Memory B cell (primary cell): Measurements from ENCODE around the gene ADISSP.

ENCODE experiments used
- ATAC-seq: fragments of 150-1000 bp; cut with Tn5 transposase; 2 replicates; pipeline ENCODE4 v1.10.0; 2021; ENCODE audit warnings: low read depth, mild to moderate bottlenecking, moderate library complexity
- DNase-seq, 2 donors: peaks; one replicate each; pipeline ENCODE4 v3.0.0; 2022; ENCODE audit warnings: low spot score in 2 of 2
- H3K27ac Mint-ChIP-seq: one replicate; pipeline ENCODE4 v1.8.0; 2022; ENCODE audit warnings: mild to moderate bottlenecking, moderate library complexity, mixed read lengths
- H3K27me3 Mint-ChIP-seq: one replicate; pipeline ENCODE4 v1.8.0; 2022; ENCODE audit warnings: mixed read lengths
- H3K36me3 Mint-ChIP-seq: one replicate; pipeline ENCODE4 v1.8.0; 2022; ENCODE audit warnings: mild to moderate bottlenecking, mixed read lengths
- H3K4me1 Mint-ChIP-seq: one replicate; pipeline ENCODE4 v1.8.0; 2022; ENCODE audit warnings: mixed read lengths
- H3K4me3 Mint-ChIP-seq: one replicate; pipeline ENCODE4 v1.8.0; 2022; ENCODE audit warnings: mild to moderate bottlenecking, moderate library complexity, mixed read lengths
- H3K9me3 Mint-ChIP-seq: one replicate; pipeline ENCODE4 v1.8.0; 2022; ENCODE audit warnings: mixed read lengths

ADISSP gene

GRCh38 chr20:3738111-3739053, 29.2 kb downstream of the ADISSP start:
- Mint-ChIP-seq H3K27ac (no peak overlapping the region), H3K27me3 (peaks cover 16% of the 10 kb centered on the region), H3K36me3 (no peaks in the 10 kb centered on the region), H3K4me1 (no peaks in the 10 kb centered on the region), H3K9me3 (no peaks in the 10 kb centered on the region), H3K4me3 (no peak overlapping the region)
- ATAC-seq, result no peak
- DNase-seq, result no peak

GRCh38 chr20:3735768-3736167, 31.8 kb downstream of the ADISSP start:
- peaks cover 23% of the 10 kb centered on the region for H3K27me3 Mint-ChIP-seq
- ATAC-seq (no peak), DNase-seq (no peak)
- H3K4me3 Mint-ChIP-seq, result no peak overlapping the region
- H3K36me3 Mint-ChIP-seq, result no peaks in the 10 kb centered on the region
- H3K4me1 Mint-ChIP-seq, result peaks cover 2% of the 10 kb centered on the region
- no peaks in the 10 kb centered on the region for H3K9me3 Mint-ChIP-seq
- H3K27ac Mint-ChIP-seq, result no peak overlapping the region

GRCh38 chr20:3734111-3734843, 33.3 kb downstream of the ADISSP start:
- H3K9me3 Mint-ChIP-seq, result no peaks in the 10 kb centered on the region

GRCh38 chr20:3733119-3733995, 34.2 kb downstream of the ADISSP start:
- ATAC-seq (no peak), DNase-seq (no peak)
- Mint-ChIP-seq H3K27me3 (peaks cover 26% of the 10 kb centered on the region), H3K36me3 (no peaks in the 10 kb centered on the region), H3K4me1 (peaks cover 5% of the 10 kb centered on the region), H3K4me3 (no peak overlapping the region), H3K9me3 (no peaks in the 10 kb centered on the region), H3K27ac (no peak overlapping the region)

More at GRCh38 chr20:3734111-3734843, 33.3 kb downstream of the ADISSP start:
- H3K36me3 Mint-ChIP-seq, result no peaks in the 10 kb centered on the region
- H3K27ac Mint-ChIP-seq, result no peak overlapping the region
- peaks cover 5% of the 10 kb centered on the region for H3K4me1 Mint-ChIP-seq
- no peak for ATAC-seq
- no peak for DNase-seq
- H3K27me3 Mint-ChIP-seq, result peaks cover 25% of the 10 kb centered on the region
- no peak overlapping the region for H3K4me3 Mint-ChIP-seq

DNA sequence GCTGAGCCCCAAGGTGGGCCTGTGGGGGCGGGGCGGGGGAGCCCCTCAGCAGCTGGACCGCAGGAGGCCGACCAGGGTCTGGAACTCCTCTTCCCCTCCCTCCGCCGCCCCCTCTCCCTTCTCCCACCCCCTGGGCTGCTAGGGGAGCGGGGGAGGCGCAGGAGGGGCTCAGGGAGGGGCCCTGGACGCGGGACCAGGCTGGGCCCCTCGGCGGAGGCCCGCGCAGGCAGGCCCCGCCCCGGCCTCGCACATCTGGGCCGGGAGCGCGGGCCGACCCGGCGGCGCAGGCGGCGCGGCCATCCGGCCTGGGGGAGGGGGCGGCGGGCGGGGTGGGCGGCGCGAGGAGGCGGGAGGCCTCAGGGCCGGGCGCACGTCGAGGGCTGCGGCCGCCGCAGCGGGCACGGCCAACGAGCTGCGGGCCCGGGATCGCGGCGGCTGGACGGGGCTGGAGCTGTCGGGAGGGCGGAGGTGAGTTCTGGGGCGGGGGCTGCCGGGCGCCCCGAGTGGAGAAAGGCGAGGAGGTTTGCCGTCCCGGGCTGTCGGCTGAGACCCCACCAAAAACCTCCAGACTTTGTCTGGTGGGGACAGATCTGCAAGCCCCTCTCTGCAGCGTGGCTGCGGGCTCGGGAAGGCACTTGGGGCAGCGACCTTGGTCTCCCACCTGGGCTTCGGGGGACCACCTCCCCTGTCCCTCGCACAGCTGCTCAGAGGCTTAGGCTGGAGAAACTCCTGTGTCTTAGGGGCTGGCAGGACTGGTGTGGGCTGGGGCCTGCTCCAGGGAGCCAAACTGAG, 35.0 kb downstream of the ADISSP start, which contains the start of gene HSPA12B:
TSS of gene HSPA12B (plus strand) at position 359 of the 792 bp plus-strand sequence. CDS start 5,990 bp downstream, outside the sequence.
- peaks cover 5% of the 10 kb centered on the region for H3K4me1 Mint-ChIP-seq
- H3K27ac Mint-ChIP-seq, result no peak within 1 kb of the TSS
- H3K4me3 Mint-ChIP-seq, result no peak within 1 kb of the TSS
- no peaks in the 10 kb centered on the region for H3K36me3 Mint-ChIP-seq
- ATAC-seq (no peak), DNase-seq (no peak)
- H3K27me3 Mint-ChIP-seq, result peaks cover 29% of the 10 kb centered on the region
- no peaks in the 10 kb centered on the region for H3K9me3 Mint-ChIP-seq

DNA sequence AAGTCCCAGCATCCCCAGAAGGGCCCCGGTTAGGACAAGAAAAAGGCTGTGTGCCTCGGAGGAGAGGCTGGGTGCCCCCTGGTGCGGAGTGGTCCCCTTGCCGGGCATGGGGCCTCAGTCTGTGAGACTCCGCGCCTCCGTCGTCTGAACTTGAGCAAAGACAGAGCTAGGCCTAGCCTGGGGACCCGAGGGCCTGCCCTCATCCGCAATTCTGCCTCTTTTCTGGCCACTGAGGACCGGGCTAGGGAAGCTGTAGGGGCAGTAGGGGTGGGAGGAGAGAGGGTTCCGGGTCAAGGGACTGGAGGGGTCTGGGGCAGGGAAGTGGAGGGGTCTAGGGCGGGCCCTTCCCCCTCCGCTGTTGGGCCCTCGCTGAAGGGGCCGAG, 35.6 kb downstream of the ADISSP start:
- no peak overlapping the region for H3K27ac Mint-ChIP-seq
- no peak overlapping the region for H3K4me3 Mint-ChIP-seq
- no peaks in the 10 kb centered on the region for H3K36me3 Mint-ChIP-seq

DNA sequence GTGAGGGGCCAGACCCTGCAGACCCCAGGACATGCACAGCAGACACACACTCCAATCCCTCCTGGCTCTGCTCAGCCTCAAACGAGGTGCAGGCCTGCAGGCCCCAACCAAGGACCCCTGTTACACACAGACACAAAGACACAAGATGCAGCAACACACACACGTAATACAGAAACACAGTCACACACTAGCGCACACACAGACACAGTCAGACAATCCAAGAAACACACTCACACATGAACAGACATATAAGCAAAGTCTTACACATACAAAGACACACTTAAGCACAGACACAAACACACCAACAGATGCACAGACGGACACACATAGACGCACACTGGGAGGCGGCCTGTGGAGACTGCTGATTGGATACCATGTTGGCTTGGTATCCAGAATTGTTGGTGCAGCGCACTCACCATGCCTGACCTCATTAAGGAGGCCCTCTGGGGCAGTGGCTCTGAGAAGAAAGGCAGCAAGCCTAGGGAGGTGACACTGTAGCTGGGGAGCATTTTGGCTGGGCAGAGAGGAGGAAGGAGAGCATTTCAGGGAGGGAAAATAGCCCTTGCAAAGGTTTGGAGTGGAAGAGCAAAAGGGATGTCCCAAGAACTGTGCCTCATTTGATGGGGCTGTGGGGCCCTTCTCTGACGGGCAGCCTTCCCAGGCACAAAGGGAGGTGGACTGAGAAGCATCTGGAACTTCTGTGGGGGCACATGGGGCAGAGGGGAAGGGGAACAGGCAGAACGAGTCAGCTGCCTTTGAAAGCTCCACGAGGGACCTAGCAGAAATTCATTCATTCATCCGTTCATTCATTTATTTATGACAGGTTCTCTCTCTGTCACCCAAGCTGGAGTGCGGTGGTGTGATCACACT, 36.5 kb downstream of the ADISSP start:
- Mint-ChIP-seq H3K27ac (no peak overlapping the region), H3K36me3 (no peaks in the 10 kb centered on the region), H3K4me3 (no peak overlapping the region), H3K27me3 (peaks cover 28% of the 10 kb centered on the region), H3K4me1 (peaks cover 5% of the 10 kb centered on the region), H3K9me3 (no peaks in the 10 kb centered on the region)
- ATAC-seq, result no peak
- no peak for DNase-seq

More for the DNA sequence above, 35.6 kb downstream of the ADISSP start:
- DNase-seq (no peak), ATAC-seq (no peak)
- Mint-ChIP-seq H3K4me1 (peaks cover 5% of the 10 kb centered on the region), H3K27me3 (peaks cover 31% of the 10 kb centered on the region), H3K9me3 (no peaks in the 10 kb centered on the region)

DNA sequence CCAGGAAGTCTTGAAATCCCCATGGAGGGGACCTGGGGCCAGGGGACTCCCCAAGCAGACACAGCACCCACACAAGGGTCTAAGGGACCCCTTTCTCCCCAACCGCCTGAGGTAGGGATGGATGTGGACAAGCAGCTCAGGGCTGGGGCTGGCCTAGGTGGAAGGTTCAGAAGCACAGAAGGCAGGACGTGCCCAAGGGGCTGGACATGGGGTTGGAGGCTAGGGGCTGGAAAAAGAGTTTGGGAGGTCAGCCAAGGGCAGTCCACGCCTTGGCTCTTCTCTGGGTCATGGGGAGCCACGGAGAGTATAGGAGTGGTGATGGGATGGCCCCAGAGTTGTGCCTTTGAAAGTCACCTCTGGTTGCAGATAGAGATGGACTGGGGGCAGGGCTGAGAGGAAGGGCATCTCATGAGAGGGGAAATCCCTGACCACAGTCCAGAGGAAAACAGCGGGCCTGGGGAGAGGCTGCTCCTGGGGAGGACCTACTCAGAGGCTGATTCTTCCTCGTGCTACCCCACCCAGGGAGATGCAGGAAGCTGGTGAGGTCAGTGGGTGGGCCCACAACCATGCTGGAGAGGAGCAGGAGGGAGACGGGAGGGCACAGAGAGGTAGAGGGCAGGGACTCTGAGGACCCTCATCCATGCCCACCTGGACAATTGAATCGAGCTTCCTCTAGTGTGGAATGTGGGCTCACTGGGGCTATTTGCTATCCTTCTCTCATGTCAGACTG, 37.6 kb downstream of the ADISSP start:
- ATAC-seq, result no peak
- Mint-ChIP-seq H3K36me3 (no peaks in the 10 kb centered on the region), H3K4me3 (no peak overlapping the region), H3K27ac (no peak overlapping the region), H3K9me3 (no peaks in the 10 kb centered on the region), H3K27me3 (peaks cover 29% of the 10 kb centered on the region), H3K4me1 (peaks cover 5% of the 10 kb centered on the region)
- no peak for DNase-seq

- DNase-seq (no peak), ATAC-seq (no peak)
- peaks cover 29% of the 10 kb centered on the region for H3K27me3 Mint-ChIP-seq
- H3K27ac Mint-ChIP-seq, result no peak overlapping the region
- peaks cover 5% of the 10 kb centered on the region for H3K4me1 Mint-ChIP-seq
- H3K4me3 Mint-ChIP-seq, result no peak overlapping the region
- no peaks in the 10 kb centered on the region for H3K36me3 Mint-ChIP-seq
- no peaks in the 10 kb centered on the region for H3K9me3 Mint-ChIP-seq
Measured at GRCh38 chr20:3729378-3729777, 38.2 kb downstream of the ADISSP start.

DNA sequence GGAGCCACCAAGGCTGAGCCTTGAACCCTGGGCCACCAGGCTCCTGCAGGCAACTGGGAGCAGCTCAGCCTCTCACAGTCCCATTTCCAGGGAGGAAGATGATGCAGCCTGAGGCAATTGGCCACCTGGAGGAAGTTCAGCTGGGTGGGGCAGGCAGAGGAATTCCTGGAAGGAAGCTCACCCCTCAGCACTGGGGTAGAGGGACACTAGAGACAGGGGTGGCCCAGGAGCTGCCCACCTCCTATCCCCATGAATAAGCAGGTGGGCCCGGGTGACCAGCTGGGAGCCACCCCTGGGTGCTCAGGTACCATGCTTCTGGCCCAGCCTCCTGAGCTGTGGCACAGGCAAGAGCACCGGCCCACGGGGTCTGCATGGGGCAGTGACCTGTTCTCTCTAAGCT, 38.7 kb downstream of the ADISSP start:
- H3K9me3 Mint-ChIP-seq, result peaks cover 2% of the 10 kb centered on the region
- ATAC-seq, result no peak
- no peak for DNase-seq
- no peaks in the 10 kb centered on the region for H3K36me3 Mint-ChIP-seq
- no peak overlapping the region for H3K4me3 Mint-ChIP-seq
- H3K27me3 Mint-ChIP-seq, result peaks cover 31% of the 10 kb centered on the region
- H3K27ac Mint-ChIP-seq, result no peak overlapping the region
- H3K4me1 Mint-ChIP-seq, result peaks cover 5% of the 10 kb centered on the region

- Mint-ChIP-seq H3K27ac (no peak overlapping the region), H3K4me3 (no peak overlapping the region), H3K27me3 (peaks cover 32% of the 10 kb centered on the region), H3K9me3 (peaks cover 2% of the 10 kb centered on the region), H3K4me1 (peaks cover 5% of the 10 kb centered on the region), H3K36me3 (no peaks in the 10 kb centered on the region)
- ATAC-seq, result no peak
- no peak for DNase-seq
Measured at GRCh38 chr20:3728354-3728753, 39.2 kb downstream of the ADISSP start.
